KOPT-K1 (cell line): Measurements from ENCODE around the gene LIN7A.

Experiments used
- H3K27ac ChIP-seq: fragments of 200-600 bp; sonication (generic); 2 replicates; pipeline ENCODE4 v1.5.1; 2016; ENCODE audit warnings: antibody characterized with exemption, mild to moderate bottlenecking, low read depth, low read length; ENCODE audit not compliant: poor library complexity, severe bottlenecking
- H3K36me3 ChIP-seq: fragments of 200-600 bp; sonication (generic); 2 replicates; pipeline ENCODE4 v1.5.1; 2017; ENCODE audit warnings: antibody characterized with exemption, mild to moderate bottlenecking, low read length, moderate library complexity; ENCODE audit not compliant: insufficient read depth
- H3K9me3 ChIP-seq: fragments of 200-600 bp; sonication (generic); 2 replicates; pipeline ENCODE4 v1.5.1; 2017; ENCODE audit warnings: antibody characterized with exemption, low read length, mild to moderate bottlenecking; ENCODE audit not compliant: insufficient read depth, poor library complexity, severe bottlenecking

LIN7A gene

GRCh38 chr12:80857311-80857710, 80.4 kb downstream of the LIN7A start:
- no peaks in the 10 kb centered on the region for H3K36me3 ChIP-seq
- H3K27ac ChIP-seq = no peak overlapping the region
- no peaks in the 10 kb centered on the region for H3K9me3 ChIP-seq

GRCh38 chr12:80849337-80849736, 88.4 kb downstream of the LIN7A start:
- no peaks in the 10 kb centered on the region for H3K9me3 ChIP-seq
- H3K36me3 ChIP-seq = no peaks in the 10 kb centered on the region
- H3K27ac ChIP-seq = no peak overlapping the region

- Histone ChIP-seq H3K9me3 (no peaks in the 10 kb centered on the region), H3K27ac (no peak overlapping the region), H3K36me3 (no peaks in the 10 kb centered on the region)
Measured at GRCh38 chr12:80848858-80849257, 88.9 kb downstream of the LIN7A start.

GRCh38 chr12:80847575-80847974, 90.2 kb downstream of the LIN7A start:
- Histone ChIP-seq H3K36me3 (no peaks in the 10 kb centered on the region), H3K27ac (no peak overlapping the region), H3K9me3 (no peaks in the 10 kb centered on the region)

GRCh38 chr12:80846952-80847351, 90.8 kb downstream of the LIN7A start:
- Histone ChIP-seq H3K27ac (no peak overlapping the region), H3K36me3 (no peaks in the 10 kb centered on the region), H3K9me3 (no peaks in the 10 kb centered on the region)

GRCh38 chr12:80845639-80846038, 92.1 kb downstream of the LIN7A start:
- H3K27ac ChIP-seq = no peak overlapping the region
- H3K36me3 ChIP-seq = no peaks in the 10 kb centered on the region
- no peaks in the 10 kb centered on the region for H3K9me3 ChIP-seq

GRCh38 chr12:80843969-80844368, 93.8 kb downstream of the LIN7A start:
- H3K27ac ChIP-seq = no peak overlapping the region
- H3K36me3 ChIP-seq = no peaks in the 10 kb centered on the region
- H3K9me3 ChIP-seq = no peaks in the 10 kb centered on the region

GRCh38 chr12:80838708-80839107, 99.0 kb downstream of the LIN7A start:
- Histone ChIP-seq H3K9me3 (no peaks in the 10 kb centered on the region), H3K36me3 (no peaks in the 10 kb centered on the region), H3K27ac (no peak overlapping the region)

- Histone ChIP-seq H3K9me3 (no peaks in the 10 kb centered on the region), H3K27ac (no peak overlapping the region), H3K36me3 (no peaks in the 10 kb centered on the region)
Measured at GRCh38 chr12:80838024-80838658, 99.6 kb downstream of the LIN7A start.

GRCh38 chr12:80837342-80837978, 100.3 kb downstream of the LIN7A start:
- no peak overlapping the region for H3K27ac ChIP-seq
- no peaks in the 10 kb centered on the region for H3K9me3 ChIP-seq
- no peaks in the 10 kb centered on the region for H3K36me3 ChIP-seq

GRCh38 chr12:80834724-80835123, 103.0 kb downstream of the LIN7A start:
- Histone ChIP-seq H3K36me3 (no peaks in the 10 kb centered on the region), H3K27ac (no peak overlapping the region), H3K9me3 (no peaks in the 10 kb centered on the region)

- H3K27ac ChIP-seq = no peak overlapping the region
- no peaks in the 10 kb centered on the region for H3K9me3 ChIP-seq
- no peaks in the 10 kb centered on the region for H3K36me3 ChIP-seq
Measured at GRCh38 chr12:80830533-80831088, 107.1 kb downstream of the LIN7A start.

GRCh38 chr12:80829767-80830166, 108.0 kb downstream of the LIN7A start:
- Histone ChIP-seq H3K36me3 (no peaks in the 10 kb centered on the region), H3K9me3 (no peaks in the 10 kb centered on the region), H3K27ac (no peak overlapping the region)

GRCh38 chr12:80825506-80825905, 112.2 kb downstream of the LIN7A start:
- H3K36me3 ChIP-seq = no peaks in the 10 kb centered on the region
- no peaks in the 10 kb centered on the region for H3K9me3 ChIP-seq
- H3K27ac ChIP-seq = no peak overlapping the region

GRCh38 chr12:80823393-80823792, 114.3 kb downstream of the LIN7A start:
- no peaks in the 10 kb centered on the region for H3K9me3 ChIP-seq
- no peak overlapping the region for H3K27ac ChIP-seq
- no peaks in the 10 kb centered on the region for H3K36me3 ChIP-seq

- no peak overlapping the region for H3K27ac ChIP-seq
- no peaks in the 10 kb centered on the region for H3K9me3 ChIP-seq
Measured at GRCh38 chr12:80821513-80822000, 116.2 kb downstream of the LIN7A start.

More at GRCh38 chr12:80821513-80822000, 116.2 kb downstream of the LIN7A start:
- H3K36me3 ChIP-seq = no peaks in the 10 kb centered on the region
